K562 (cell line): ENCODE results near the gene ATAD3B. TPM values are rescaled to one million over a fixed set of nuclear protein-coding genes. Genes with fewer than 3 reads are reported as not detected.

ENCODE experiments used
- ARID3B ChIP-seq: fragments of 250-450 bp; sonication (Bioruptor Pico); IDR thresholded peaks from 2 replicates; pipeline ENCODE4 v1.4.0; 2020; ENCODE audit warnings: borderline replicate concordance
- DMBX1 ChIP-seq: fragments of 250-450 bp; sonication (Bioruptor Pico); IDR thresholded peaks from 2 replicates; pipeline ENCODE4 v1.8.0; 2022; ENCODE audit warnings: inconsistent platforms, mild to moderate bottlenecking, moderate library complexity, borderline replicate concordance
- GATA2 ChIP-seq: sonication (generic); formaldehyde crosslinking; IDR thresholded peaks from 2 replicates; pipeline ENCODE4 v1.4.0; 2020; ENCODE audit warnings: mild to moderate bottlenecking, missing genetic modification reagents
- LCOR ChIP-seq: sonication (generic); formaldehyde crosslinking; IDR thresholded peaks from 2 replicates; pipeline ENCODE4 v1.8.0; 2022; ENCODE audit warnings: mild to moderate bottlenecking, missing genetic modification reagents
- MGA ChIP-seq: fragments of 450-650 bp; IDR thresholded peaks from 2 replicates; pipeline ENCODE4 v1.6.1; 2016; ENCODE audit warnings: mild to moderate bottlenecking, moderate library complexity
- SRF ChIP-seq, 2 experiments: fragments of 250-450, 450-650 bp in 1 of 2; sonication (Bioruptor Pico) in 1 of 2; sonication (generic) in 1 of 2; formaldehyde crosslinking; IDR thresholded peaks; 2 replicates each; pipeline versions ENCODE4 v1.5.0 to v1.5.1; 2020 to 2022; ENCODE audit warnings: mild to moderate bottlenecking in 1 of 2, missing genetic modification reagents in 1 of 2
- TAF9B ChIP-seq: fragments of 450-650 bp; IDR thresholded peaks from 2 replicates; pipeline ENCODE4 v1.6.1; 2018; ENCODE audit warnings: mild to moderate bottlenecking; ENCODE audit not compliant: partially characterized antibody
- ZZZ3 ChIP-seq: fragments of 450-650 bp; IDR thresholded peaks from 2 replicates; pipeline ENCODE4 v1.6.1; 2016; ENCODE audit warnings: antibody characterized with exemption, mild to moderate bottlenecking, moderate library complexity
- polyA plus RNA-seq, 8 experiments: library from polyadenylated mRNA; depleted of rRNA in 4 of 8; stranded (reverse) in 5 of 8; unstranded in 3 of 8; fragments of >200 nt; fragmentation: Nextera tagmentation in 2 of 8; fragmentation: Illumina TruSeq in 1 of 8; extraction: Ambion mirVana in 2 of 8; extraction: Trizol in 1 of 8; gene quantifications; 2 replicates each; pipeline versions ENCODE4 v1.2.1 to v1.2.3, GENCODE V29; 2011 to 2014; ENCODE audit warnings: inconsistent platforms in 1 of 8, missing spikeins in 1 of 8
- total RNA-seq, 7 experiments: library from RNA; depleted of rRNA in 6 of 7; stranded (reverse); fragments of >200 nt in 6 of 7; fragmentation: Illumina TruSeq in 2 of 7; extraction: Trizol in 2 of 7; gene quantifications; 2 replicates each; pipeline versions ENCODE4 v1.2.1 to v1.2.3, GENCODE V29; 2011 to 2021; ENCODE audit warnings: low replicate concordance in 1 of 7
- TF ChIP-seq, protein P1 (sequence below), 2 experiments: fragments of 450-650 bp; IDR thresholded peaks; 2 replicates each; pipeline ENCODE4 v1.6.1; 2016
- TF ChIP-seq, protein P2 (sequence below): sonication (generic); formaldehyde crosslinking; IDR thresholded peaks from 2 replicates; pipeline ENCODE4 v1.8.1; 2023; ENCODE audit warnings: mild to moderate bottlenecking, missing genetic modification reagents

The ATAD3B gene
- total and polyA plus RNA-seq, 9 of the 15 experiments (the other 6 are each of a cell fraction or from before 2014, with no cell fraction given), result 0.07 to 113 (median 27.7) TPM

DNA sequence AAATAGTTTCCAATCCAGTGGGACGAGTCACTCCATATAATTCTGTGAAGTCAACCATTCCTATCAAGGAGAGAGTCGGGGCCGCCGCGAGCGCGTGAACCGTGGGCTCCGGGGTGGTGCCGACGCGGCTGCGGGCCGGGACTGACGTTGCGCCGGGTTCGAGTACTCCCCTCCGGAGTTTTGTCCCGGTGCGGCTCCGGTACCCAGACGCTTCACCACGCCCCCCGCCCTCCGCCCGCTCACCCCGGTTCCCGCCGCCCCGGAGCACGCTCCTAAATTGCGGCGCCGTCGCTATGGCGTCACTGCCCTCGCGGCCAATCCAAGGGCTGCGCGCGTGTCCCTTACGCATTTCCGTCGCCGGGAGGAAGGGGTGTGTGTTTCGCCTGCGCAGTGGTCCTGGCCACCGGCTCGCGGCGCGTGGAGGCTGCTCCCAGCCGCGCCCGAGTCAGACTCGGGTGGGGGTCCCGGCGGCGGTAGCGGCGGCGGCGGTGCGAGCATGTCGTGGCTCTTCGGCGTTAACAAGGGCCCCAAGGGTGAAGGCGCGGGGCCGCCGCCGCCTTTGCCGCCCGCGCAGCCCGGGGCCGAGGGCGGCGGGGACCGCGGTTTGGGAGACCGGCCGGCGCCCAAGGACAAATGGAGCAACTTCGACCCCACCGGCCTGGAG is at the start of gene ATAD3B (continued):
- peak; percentile 71 for TF ChIP-seq MGA
- no peak for TF ChIP-seq DMBX1
- TF ChIP-seq TAF9B, result peak; percentile 33
- TF ChIP-seq ZZZ3, result no peak
- TF ChIP-seq SRF (CRISPR knock-in tag; IDR thresholded peaks at IDR 0.05), result peak in 1 of 2 experiments; percentile 78; a peak in 2 of 4 replicates
- TF ChIP-seq ARID3B (CRISPR knock-in tag), result no peak
- peak; percentile 95 for TF ChIP-seq LCOR (CRISPR knock-in tag)
- TF ChIP-seq, protein P1, sequence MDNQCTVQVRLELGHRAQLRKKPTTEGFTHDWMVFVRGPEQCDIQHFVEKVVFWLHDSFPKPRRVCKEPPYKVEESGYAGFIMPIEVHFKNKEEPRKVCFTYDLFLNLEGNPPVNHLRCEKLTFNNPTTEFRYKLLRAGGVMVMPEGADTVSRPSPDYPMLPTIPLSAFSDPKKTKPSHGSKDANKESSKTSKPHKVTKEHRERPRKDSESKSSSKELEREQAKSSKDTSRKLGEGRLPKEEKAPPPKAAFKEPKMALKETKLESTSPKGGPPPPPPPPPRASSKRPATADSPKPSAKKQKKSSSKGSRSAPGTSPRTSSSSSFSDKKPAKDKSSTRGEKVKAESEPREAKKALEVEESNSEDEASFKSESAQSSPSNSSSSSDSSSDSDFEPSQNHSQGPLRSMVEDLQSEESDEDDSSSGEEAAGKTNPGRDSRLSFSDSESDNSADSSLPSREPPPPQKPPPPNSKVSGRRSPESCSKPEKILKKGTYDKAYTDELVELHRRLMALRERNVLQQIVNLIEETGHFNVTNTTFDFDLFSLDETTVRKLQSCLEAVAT (IDR thresholded peaks at IDR 0.05), result peak in 1 of 2 experiments; percentile 91; a peak in 1 of 4 replicates
- TF ChIP-seq GATA2, result no peak
- TF ChIP-seq, protein P2, sequence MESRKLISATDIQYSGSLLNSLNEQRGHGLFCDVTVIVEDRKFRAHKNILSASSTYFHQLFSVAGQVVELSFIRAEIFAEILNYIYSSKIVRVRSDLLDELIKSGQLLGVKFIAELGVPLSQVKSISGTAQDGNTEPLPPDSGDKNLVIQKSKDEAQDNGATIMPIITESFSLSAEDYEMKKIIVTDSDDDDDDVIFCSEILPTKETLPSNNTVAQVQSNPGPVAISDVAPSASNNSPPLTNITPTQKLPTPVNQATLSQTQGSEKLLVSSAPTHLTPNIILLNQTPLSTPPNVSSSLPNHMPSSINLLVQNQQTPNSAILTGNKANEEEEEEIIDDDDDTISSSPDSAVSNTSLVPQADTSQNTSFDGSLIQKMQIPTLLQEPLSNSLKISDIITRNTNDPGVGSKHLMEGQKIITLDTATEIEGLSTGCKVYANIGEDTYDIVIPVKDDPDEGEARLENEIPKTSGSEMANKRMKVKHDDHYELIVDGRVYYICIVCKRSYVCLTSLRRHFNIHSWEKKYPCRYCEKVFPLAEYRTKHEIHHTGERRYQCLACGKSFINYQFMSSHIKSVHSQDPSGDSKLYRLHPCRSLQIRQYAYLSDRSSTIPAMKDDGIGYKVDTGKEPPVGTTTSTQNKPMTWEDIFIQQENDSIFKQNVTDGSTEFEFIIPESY (CRISPR knock-in tag), result peak; percentile 50; the same call in 1 of the 2 replicates
